ENCODE results near the gene SLC25A44.
A peak's percentile ranks its signal among the peaks of the same experiment; 100 is the strongest.
"Not testable (repeated sequence)": the region's sequence is repeated elsewhere in the genome, so short reads cannot be mapped to it uniquely, and the experiment has no call there.

SLC25A44 gene

DNA sequence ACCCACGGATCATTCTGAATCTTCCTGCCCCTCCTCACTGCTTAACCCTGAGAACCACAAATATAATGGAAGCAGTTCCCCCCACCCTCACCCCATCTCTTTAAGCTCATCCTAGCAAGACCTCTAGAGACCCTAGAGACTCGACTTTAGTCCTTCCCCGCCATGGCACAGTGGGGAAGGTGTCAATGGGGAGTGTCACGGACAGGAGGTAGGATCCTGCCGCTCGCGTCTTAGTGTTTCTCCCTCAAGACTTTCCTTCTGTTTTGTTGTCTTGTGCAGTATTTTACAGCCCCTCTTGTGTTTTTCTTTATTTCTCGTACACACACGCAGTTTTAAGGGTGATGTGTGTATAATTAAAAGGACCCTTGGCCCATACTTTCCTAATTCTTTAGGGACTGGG, 18.2 kb downstream of the SLC25A44 start:
- DNase-seq: no peak

DNA sequence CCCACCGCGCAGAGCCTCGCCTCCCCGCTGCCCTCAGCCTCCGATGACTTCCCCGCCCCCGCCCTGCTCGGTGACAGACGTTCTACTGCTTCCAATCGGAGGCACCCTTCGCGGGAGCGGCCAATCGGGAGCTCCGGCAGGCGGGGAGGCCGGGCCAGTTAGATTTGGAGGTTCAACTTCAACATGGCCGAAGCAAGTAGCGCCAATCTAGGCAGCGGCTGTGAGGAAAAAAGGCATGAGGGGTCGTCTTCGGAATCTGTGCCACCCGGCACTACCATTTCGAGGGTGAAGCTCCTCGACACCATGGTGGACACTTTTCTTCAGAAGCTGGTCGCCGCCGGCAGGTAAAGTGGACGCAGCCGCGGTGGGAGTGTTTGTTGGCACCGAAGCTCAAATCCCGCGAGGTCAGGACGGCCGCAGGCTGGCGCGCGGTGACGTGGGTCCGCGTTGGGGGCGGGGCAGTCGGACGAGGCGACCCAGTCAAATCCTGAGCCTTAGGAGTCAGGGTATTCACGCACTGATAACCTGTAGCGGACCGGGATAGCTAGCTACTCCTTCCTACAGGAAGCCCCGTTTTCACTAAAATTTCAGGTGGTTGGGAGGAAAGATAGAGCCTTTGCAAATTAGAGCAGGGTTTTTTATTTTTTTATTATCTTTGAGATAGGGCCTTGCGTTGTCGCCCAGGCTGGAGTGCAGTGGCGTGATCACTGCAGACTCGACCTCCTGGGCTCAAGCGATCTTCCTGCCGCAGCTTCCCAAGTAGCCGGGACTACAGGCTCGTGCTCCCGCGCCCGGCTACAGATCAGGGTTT, 19.1 kb downstream of the SLC25A44 start, which contains the start of gene PMF1:
TSS of gene PMF1 (plus strand) at position 175 of the 811 bp plus-strand sequence. CDS start at position 184, 9 bp downstream.
- peak; percentile 92 for DNase-seq

DNA sequence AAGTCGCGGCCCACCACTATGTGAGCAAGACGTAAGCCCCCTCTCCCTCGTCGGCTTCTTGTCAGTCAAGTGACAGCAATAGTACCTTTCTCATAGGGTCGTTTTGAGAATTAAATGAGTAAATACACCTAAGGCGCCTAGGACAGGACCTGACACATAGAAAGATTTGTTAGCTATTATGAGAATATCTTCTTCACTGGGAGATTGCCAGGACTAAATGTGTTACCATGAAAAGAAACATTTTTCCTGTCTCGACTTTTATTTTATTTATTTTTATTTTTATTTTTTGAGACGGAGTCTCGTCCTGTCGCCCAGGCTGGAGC, 19.7 kb downstream of the SLC25A44 start:
- no peak for DNase-seq

DNA sequence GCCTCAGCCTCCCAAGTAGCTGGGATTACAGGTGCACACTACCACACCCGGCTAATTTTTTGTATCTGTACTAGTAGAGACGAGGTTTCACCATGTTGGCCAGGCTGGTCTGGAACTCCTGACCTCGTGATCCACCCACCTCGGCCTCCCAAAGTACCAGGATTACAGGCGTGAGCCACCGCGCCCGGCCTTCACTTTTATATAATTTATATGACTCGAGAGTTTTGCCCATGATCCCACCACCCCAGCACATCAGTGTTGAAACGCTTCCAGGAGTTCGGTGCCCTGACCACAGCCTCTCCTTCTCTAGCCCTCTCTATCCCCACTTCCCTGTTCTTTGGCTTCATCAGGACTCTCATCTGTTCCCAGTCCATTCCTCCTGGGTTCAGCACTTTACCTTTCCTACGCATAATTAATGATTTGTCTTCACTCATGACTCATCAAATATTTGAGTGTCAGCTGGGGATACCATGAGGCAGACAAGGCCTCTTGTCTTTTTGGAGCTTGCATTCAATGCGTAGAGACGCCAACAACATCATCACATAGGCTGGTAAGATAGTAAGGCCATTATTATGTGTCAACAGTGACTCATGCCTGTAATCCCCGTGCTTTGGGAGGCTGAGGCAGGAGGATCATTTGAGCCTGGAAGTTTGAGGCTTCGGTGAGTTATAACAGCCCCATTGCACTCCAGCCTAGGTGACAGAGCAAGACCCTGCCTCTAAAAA, 20.3 kb downstream of the SLC25A44 start:
- no peak for DNase-seq

DNA sequence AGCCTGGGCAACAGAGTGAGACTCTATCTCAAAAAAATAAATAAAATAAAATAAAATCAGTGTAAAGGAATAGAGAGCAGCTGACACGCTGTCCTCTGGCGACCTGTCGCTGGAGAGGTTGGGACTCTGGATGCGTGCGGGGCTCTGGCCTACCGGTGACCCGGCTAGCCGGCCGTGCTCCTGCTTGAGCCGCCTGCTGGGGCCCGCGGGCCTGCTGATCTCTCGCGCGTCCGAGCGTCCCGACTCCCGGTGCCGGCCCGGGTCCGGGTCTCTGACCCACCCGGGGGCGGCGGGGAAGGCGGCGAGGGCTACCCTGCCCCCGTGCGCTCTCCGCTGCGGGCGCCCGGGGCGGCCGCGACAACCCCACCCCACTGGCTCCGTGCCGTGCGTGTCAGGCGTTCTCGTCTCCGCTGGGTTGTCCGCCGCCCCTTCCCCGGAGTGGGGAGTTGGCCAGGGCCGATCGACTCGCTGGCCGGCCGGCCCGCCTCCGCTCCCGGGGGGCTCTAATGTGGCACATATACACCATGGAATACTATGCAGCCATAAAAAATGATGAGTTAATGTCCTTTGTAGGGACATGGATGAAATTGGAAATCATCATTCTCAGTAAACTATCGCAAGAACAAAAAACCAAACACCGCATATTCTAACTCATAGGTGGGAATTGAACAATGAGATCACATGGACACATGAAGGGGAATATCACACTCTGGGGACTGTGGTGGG, 22.6 kb downstream of the SLC25A44 start:
- not testable (repeated sequence) for DNase-seq

DNA sequence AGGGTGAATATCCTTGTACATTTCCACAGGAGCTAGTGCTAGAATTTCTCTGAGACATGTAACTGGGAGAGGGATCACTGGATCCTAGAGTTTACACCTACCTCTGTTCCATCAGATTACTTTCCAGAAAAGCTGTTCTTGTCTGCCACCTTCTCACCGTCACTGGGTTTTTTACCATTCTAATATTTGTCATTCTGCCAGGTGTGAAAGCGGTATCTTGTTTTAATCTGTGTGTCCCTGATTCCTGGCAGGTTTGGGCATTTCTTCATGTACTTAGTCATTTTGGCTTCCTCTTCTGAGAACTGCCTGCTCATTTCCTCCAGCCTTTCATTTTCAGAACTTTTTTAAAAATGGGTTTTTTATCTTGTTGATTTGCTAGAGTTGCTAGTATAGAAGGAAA, 24.0 kb downstream of the SLC25A44 start:
- no peak for DNase-seq

DNA sequence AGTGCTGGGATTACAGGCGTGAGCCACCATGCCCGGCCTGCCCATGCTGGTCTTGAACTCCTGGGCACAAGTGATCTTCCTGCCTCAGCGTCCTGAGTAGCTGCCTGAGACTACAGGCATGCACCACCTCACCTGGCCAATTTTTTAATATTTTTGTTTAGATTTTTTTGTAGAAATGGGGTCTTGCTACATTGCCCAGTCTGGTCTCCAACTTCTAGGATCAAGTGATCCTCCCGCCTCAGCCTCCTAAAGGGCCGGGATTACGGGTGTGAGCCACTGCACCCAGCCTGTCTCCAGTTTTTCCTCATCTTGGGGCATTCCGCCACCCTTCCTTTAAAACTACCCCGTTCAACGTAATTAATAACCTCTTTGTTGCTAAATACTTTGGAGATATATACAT, 26.3 kb downstream of the SLC25A44 start:
- no peak for DNase-seq

DNA sequence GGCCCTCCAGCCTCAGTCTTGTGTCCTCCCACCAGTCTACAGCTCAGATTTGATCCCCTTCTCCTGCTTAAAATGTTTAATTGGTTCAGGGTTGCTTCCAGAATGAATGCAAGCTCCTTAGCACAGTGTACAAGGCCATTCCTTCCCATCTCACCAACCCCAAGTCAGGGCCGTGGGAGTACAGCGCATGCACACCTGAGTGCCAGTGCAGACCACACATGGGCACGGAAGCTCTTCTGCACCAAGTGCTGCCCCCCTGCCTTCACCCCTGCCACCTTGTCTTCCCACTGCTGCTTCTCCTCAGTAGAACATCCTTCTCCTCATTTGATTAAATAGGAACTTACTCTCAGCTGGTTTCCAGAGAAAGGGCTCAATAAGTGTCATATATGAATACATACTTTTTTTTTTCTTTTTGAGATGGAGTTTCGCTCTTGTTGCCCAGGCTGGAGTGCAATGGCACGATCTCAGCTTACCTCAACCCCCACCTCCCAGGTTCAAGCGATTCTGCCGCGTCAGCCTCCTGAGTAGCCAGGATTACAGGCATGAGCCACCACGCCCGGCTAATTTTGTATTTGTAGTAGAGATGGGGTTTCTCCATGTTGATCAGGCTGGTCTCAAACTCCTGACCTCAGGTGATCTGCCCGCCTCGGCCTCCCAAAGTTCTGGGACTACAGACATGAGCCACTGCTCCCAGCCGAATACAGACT, 28.2 kb downstream of the SLC25A44 start:
- DNase-seq: no peak

DNA sequence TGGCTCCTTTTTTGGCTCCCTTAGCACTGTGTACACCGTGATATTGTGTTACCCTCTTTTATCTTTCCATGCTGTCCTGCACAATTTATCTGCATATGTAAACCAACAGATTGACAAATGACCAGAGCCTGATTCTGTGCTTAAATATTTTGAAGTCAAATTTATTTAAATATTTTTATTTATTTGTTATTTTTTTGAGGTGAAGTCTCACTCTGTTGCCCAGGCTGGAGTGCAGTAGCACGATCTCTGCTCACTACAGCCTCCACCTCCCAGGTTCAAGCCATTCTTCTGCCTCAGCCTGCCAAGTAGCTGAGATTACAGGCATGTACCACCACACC, 31.7 kb downstream of the SLC25A44 start:
- no peak for DNase-seq

DNA sequence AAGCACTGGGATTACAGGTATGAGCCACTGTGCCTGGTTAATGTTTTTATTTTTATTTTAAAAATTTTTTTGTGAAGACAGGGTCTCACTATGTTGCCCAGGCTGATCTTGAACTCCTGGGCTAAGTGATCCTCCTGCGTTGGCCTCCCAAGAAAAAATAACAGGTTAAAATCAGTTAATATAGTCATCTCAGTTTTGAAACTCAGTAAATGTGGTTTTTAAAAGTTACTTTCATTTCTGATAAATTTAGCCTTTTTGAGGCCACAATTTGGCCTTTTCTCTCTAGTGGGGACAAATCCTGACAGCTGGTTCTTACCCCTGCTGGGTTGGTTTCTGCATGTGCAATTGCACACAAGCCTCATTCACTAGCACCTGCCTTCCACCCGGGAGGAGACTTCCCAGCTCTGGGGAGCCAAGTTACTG, 32.2 kb downstream of the SLC25A44 start:
- no peak for DNase-seq

DNA sequence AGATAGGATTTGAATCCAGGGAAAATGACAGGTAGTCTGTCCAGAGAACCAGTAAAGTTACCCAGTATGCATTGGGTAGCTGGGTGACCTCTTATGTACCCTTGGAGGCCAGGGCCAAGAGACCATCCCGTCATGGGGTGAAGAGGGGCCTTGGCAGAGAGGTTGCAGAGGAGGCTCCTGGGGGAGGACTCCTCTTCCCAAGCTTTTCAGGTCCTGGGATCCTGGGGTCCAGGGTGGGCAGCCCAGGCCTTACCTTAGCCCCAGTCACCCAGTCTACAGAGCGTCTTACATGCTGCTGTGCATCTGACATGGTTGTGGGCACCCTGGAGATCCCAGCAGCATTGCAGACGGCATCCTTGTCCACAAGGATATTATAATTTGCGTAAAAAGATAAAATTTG, 32.9 kb downstream of the SLC25A44 start:
- DNase-seq: no peak

DNA sequence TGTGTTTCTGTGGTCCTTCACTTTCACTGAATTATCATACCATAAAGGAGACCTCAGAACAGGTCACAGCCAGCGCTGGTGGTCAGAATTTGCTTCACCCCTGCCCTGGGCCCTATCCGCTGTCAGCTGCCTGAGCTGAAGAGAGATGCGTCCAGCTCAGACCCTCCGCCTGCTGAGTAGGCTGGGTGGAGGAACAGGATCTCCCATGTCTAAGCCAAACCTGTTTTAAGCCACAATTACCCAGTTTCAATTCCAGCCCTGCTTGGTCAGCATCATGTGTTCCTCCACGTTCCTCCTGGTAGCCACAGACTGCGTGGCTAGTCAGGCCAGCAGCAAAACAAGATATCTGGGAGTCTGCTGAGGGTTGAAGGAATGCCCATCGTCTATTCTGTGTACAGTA, 34.6 kb downstream of the SLC25A44 start:
- DNase-seq: no peak

DNA sequence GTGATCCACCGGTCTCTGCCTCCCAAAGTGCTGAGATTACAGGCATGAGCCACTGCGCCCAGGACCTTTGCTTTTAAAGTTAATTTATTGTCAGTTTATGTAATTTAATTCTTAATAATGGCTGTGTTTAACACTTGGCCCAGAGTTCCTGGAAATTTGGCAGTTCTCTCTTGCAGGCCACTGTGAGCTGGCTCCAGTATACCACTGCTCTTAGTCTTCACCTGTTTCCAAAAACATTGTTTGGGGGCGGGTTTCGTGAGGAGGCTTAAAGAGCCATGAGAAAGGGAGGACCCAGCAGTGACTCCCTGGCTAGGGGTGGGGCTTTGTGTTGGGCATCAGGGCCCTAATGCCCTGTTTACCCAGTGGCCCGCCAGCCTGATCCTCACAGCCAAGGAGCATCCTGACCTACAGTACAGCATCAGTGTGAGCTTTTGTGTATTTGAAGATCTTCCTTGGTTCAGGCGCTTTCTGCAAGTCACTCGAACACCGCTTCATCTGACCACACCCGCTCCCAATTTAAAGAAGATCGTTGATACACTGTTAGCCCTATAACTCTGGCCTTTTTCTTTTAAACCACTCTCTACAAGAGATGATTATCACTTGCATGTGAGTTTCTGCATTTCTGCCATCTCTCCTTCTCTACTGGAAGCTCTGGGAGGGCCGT, 36.0 kb downstream of the SLC25A44 start:
- no peak for DNase-seq

DNA sequence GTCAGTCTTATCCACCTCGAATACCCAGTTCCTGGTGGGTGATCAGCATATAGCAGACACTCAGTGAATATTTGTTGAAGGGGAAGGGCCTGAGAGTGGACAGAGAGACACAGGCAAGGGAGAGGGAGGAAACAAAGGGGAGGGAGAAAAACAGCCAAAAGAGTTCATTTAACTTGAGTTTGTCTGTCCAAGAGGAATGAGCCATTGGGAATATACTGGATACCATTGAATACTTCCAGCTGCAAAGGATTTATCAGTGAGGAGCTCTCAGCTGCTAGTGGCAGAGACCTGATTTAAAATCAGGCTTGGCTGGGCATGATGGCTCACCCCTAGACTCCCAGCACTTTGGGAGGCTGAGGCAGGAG, 36.6 kb downstream of the SLC25A44 start:
- DNase-seq: no peak

DNA sequence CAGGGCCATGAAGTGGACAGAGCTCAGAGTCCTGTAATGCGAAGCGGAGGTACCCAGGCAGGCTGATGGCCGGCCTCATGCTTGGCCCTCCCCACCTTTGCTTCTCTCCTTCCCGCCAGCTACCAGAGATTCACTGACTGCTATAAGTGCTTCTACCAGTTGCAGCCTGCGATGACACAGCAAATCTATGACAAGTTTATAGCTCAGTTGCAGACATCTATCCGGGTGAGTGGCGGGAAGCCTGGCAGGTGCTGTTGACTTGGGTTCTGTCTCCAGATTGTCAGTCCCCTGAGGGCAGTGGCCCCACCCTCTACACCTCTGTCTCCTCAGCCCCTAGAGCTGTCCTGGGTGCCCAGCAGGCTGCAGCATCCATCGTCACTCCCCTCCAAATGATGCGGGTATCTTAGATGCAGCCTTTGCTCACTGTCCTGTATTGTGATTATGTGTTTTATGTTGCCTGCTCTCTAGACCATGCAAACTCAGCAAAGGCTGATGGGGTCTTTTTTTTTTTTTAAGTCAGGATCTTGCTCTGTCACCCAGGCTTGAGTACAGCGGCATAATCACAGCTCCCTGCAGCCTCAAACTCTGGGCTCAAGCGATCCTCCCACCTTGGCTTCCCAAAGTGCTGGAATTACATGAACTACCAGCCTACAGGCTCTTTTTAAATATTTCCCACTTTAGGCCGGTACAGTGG, 38.4 kb downstream of the SLC25A44 start:
- no peak for DNase-seq

DNA sequence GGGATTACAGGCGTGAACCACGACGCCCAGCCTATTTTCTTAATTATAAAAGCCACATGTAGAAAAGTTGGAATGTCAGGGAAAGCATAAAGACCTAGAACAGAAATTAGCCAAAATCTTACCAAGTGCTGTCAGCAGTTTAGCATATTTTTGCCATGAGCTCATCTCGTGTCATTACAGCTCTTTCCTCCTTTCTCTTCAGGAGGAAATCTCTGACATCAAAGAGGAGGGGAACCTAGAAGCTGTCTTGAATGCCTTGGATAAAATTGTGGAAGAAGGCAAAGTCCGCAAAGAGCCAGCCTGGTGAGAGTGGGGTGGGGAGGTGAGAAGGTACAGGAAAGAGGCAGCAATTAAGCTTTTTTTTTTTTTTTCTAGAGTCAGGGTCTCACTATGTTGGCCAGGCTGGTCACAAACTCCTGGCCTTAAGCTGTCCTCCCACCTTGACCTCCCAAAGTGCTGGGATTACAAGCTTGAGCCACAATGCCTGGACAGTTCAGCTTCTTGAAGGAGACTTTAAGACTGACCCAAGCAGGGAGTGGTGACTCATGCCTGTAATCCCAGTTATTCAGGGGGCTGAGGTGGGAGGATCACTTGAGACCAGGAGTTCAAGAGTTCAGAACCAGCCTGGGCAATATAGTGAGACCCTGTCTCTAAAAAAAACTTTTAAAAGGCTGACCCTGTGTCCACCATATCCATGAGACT, 39.7 kb downstream of the SLC25A44 start:
- DNase-seq: no peak

DNA sequence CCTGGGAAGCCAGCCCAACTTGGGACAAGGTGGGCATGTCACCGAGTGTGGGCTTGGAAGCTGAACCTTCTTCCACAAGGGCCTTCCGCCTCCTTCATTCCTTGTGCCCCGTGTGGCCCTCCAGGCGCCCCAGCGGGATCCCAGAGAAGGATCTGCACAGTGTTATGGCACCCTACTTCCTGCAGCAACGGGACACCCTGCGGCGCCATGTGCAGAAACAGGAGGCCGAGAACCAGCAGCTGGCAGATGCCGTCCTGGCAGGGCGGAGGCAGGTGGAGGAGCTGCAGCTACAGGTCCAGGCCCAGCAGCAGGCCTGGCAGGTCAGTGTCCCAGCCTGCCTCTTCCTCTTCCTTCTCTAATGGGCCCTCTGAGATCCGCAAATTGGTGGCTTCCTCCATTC, 42.3 kb downstream of the SLC25A44 start:
- no peak for DNase-seq

DNA sequence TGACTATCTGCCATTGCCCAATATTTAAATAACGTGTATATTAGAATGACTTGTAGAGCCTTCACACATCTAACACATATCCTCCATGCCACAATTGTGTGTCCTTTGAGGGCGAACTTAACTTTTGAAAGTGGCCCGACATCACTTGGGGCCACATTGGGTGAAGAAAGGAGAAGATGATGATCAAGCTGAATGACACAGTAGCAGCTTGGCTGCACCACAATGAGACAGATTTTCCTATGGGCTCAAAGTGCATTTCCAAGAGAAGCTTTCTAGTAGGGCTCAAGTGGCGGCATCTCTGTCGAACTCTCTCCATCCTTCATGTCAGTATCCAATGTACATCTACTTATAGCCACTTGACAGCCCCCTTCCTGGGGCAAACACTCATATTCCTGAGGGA, 44.3 kb downstream of the SLC25A44 start:
- DNase-seq: no peak

DNA sequence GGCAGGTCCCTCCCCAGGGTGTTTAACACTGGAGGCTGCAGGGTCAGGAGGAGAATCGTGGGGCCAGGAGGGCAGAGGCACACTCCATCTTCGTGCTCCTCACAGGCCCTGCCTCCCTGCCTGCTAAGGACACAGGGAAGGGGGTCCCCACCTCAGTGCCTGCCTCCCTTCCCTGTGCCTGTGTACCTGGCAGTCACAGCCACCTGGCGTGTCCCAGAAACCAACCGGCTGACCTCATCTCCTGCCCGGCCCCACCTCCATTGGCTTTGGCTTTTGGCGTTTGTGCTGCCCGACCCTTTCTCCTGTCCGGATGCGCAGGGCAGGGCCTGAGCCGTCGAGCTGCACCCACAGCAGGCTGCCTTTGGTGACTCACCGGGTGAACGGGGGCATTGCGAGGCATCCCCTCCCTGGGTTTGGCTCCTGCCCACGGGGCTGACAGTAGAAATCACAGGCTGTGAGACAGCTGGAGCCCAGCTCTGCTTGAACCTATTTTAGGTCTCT, 47.5 kb downstream of the SLC25A44 start:
- DNase-seq: no peak

DNA sequence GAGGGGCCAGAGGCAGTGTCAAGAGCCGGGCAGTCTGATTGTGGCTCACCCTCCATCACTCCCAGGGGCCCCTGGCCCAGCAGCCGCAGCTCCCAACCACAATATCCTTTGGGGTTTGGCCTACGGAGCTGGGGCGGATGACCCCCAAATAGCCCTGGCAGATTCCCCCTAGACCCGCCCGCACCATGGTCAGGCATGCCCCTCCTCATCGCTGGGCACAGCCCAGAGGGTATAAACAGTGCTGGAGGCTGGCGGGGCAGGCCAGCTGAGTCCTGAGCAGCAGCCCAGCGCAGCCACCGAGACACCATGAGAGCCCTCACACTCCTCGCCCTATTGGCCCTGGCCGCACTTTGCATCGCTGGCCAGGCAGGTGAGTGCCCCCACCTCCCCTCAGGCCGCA, 48.0 kb downstream of the SLC25A44 start, which contains the start of gene BGLAP:
TSS of gene BGLAP (plus strand) at position 259 of the 400 bp plus-strand sequence. CDS start at position 307, 48 bp downstream.
- DNase-seq: no peak

DNA sequence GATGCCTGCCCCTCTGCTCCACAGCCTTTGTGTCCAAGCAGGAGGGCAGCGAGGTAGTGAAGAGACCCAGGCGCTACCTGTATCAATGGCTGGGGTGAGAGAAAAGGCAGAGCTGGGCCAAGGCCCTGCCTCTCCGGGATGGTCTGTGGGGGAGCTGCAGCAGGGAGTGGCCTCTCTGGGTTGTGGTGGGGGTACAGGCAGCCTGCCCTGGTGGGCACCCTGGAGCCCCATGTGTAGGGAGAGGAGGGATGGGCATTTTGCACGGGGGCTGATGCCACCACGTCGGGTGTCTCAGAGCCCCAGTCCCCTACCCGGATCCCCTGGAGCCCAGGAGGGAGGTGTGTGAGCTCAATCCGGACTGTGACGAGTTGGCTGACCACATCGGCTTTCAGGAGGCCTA, 48.8 kb downstream of the SLC25A44 start:
- no peak for DNase-seq
